SK-N-MC (cell line): ENCODE data around the gene KIF19.

Source experiments
- EZH2 ChIP-seq: fragments of 200-600 bp; sonication (generic); IDR thresholded peaks from one replicate; pipeline ENCODE4 v1.6.1; 2017; ENCODE audit warnings: antibody characterized with exemption
- FOXP2 ChIP-seq: optimal IDR thresholded peaks from 2 replicates; pipeline ENCODE3; 2011; ENCODE audit warnings: mild to moderate bottlenecking, moderate library complexity; ENCODE audit not compliant: insufficient read depth; ENCODE audit errors: extremely low read length, control extremely low read depth
- POLR2AphosphoS5 ChIP-seq: IDR thresholded peaks from 2 replicates; pipeline ENCODE4 v1.6.1; 2012; ENCODE audit warnings: mild to moderate bottlenecking, low read depth, low read length, borderline replicate concordance

GRCh38 chr17:74369665-74370490, 43.9 kb downstream of the KIF19 start:
- no peak for TF ChIP-seq EZH2
- no peak for TF ChIP-seq POLR2AphosphoS5
- no peak for TF ChIP-seq FOXP2
